AG04449 (cell line): ENCODE measurements around the gene SRGAP1.

Experiments
- CTCF ChIA-PET: fragments of 350-600 bp; formaldehyde crosslinking; extraction: SDS; loops from one replicate; lab custom pipeline; 2021; ENCODE audit warnings: antibody characterized with exemption; lab: Yijun Ruan, JAX
- POLR2A ChIA-PET: fragments of 400-600, 350-600 bp; formaldehyde crosslinking; extraction: SDS; loops from one replicate; lab custom pipeline; 2020; ENCODE audit warnings: antibody characterized with exemption, inconsistent platforms; lab: Yijun Ruan, JAX
- DNase-seq: peaks from one replicate; pipeline ENCODE4 v3.0.0-alpha.2; 2010; ENCODE audit warnings: low read depth, low spot score
- H3K4me3 ChIP-seq: 2 replicates; pipeline ENCODE4 v1.5.1; 2011; ENCODE audit warnings: low read depth, mild to moderate bottlenecking, control low read depth, low read length
- TF ChIP-seq, protein P1 (sequence below): IDR thresholded peaks from one replicate; pipeline ENCODE4 v1.5.1; 2011; ENCODE audit warnings: mild to moderate bottlenecking, moderate library complexity, low read length, control low read depth, inconsistent platforms; ENCODE audit not compliant: insufficient read depth; ENCODE audit errors: missing control alignments

The SRGAP1 gene

GRCh38 chr12:64172143-64172970, 327.9 kb downstream of the SRGAP1 start:
- CTCF ChIA-PET: interaction anchor here (1.0 to 1.6 kb wide), 3 partner anchors 9 to 329 kb away, joined by 3 to 5 read pairs (median 4); no protein-coding TSS in a partner anchor
- POLR2A ChIA-PET: no interaction called here

GRCh38 chr12:64173456-64173855, 329.0 kb downstream of the SRGAP1 start:
- H3K4me3 ChIP-seq: no peak overlapping the region
- POLR2A ChIA-PET: no interaction called here
- no peak for DNase-seq
- TF ChIP-seq, protein P1, sequence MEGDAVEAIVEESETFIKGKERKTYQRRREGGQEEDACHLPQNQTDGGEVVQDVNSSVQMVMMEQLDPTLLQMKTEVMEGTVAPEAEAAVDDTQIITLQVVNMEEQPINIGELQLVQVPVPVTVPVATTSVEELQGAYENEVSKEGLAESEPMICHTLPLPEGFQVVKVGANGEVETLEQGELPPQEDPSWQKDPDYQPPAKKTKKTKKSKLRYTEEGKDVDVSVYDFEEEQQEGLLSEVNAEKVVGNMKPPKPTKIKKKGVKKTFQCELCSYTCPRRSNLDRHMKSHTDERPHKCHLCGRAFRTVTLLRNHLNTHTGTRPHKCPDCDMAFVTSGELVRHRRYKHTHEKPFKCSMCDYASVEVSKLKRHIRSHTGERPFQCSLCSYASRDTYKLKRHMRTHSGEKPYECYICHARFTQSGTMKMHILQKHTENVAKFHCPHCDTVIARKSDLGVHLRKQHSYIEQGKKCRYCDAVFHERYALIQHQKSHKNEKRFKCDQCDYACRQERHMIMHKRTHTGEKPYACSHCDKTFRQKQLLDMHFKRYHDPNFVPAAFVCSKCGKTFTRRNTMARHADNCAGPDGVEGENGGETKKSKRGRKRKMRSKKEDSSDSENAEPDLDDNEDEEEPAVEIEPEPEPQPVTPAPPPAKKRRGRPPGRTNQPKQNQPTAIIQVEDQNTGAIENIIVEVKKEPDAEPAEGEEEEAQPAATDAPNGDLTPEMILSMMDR: no peak
- CTCF ChIA-PET: interaction anchor here (1.0 kb wide), 1 partner anchor 10 kb away, joined by 3 read pairs; no protein-coding TSS in a partner anchor

More at GRCh38 chr12:64172143-64172970, 327.9 kb downstream of the SRGAP1 start:
- no peak overlapping the region for H3K4me3 ChIP-seq
- DNase-seq: no peak
- TF ChIP-seq, protein P1: no peak

- no peak for DNase-seq
- CTCF ChIA-PET: no interaction called here
- TF ChIP-seq, protein P1: no peak
- H3K4me3 ChIP-seq: no peak overlapping the region
- POLR2A ChIA-PET: no interaction called here
Observed at GRCh38 chr12:64175254-64175945, 330.9 kb downstream of the SRGAP1 start.

DNA sequence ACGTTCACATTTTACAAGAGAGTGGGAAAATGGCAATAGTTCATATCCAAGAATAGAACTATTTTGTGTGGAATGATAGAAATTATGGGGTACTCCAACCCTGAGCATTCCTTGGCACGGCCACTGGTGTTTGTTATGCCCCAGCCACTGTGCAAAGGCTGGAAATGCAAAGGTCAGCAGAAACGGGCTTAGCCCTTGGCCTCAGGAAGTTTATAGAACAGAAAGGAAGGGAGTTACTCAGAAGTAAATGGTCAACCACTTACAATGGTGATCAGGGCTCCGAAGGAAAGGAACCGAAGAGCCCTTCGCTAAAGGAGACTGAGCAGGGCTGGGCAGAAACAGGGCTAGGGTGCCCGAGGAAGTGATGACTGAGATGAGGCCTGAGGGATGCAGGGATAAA, 332.5 kb downstream of the SRGAP1 start:
- ChIA-PET CTCF (no interaction called here), POLR2A (no interaction called here)
- no peak overlapping the region for H3K4me3 ChIP-seq
- TF ChIP-seq, protein P1: no peak
- DNase-seq: no peak

GRCh38 chr12:64178122-64178521, 333.6 kb downstream of the SRGAP1 start:
- TF ChIP-seq, protein P1: no peak
- CTCF ChIA-PET: interaction anchor here (1.4 kb wide), 1 partner anchor 9 kb away, joined by 6 read pairs; no protein-coding TSS in a partner anchor
- DNase-seq: no peak
- POLR2A ChIA-PET: interaction anchor here (0.8 kb wide), 1 partner anchor 333 kb away, joined by 4 read pairs; the partner anchor contains the start of gene SRGAP1
- no peak overlapping the region for H3K4me3 ChIP-seq
